ENCODE results near the gene TST. TPM values are rescaled to one million over a fixed set of nuclear protein-coding genes. Genes with fewer than 3 reads are reported as not detected.

The TST gene
- total and polyA plus RNA-seq, 10 of the 15 experiments (the other 5 are each of a cell fraction or from before 2014, with no cell fraction given) = 2.4 to 24.6 (median 10.4) TPM

GRCh38 chr22:37065961-37066360 lies 46.7 kb upstream of the TST start:
- no TSS peak for BruUV-seq (replicated peaks)
- POLR2A ChIA-PET = no interaction called here
- Histone ChIP-seq H2AFZ (ENCODE audit: control insufficient read depth, low read depth, low read length) (no peak overlapping the region), H3K9ac (ENCODE audit: control insufficient read depth, insufficient read depth, low read length) (no peak overlapping the region), H3K4me2 (ENCODE audit: control insufficient read depth, insufficient read depth) (no peak overlapping the region), H3K27ac (ENCODE audit: control insufficient read depth, insufficient read depth) (no peak overlapping the region), H3K9me3 (replicated peaks; ENCODE audit: control insufficient read depth, insufficient read depth, low read length) (no peaks in the 10 kb centered on the region), H3K27me3 (replicated peaks in 1 of 2; ENCODE audit: control insufficient read depth in 2 of 2, insufficient read depth in 2 of 2, low read length in 1 of 2) (peaks cover 3 to 5% of the 10 kb centered on the region in 2 experiments; a peak in 3 of 4 replicates), H4K20me1 (ENCODE audit: control insufficient read depth, insufficient read depth) (no peaks in the 10 kb centered on the region), H3K4me1 (ENCODE audit: control insufficient read depth, insufficient read depth, low read length) (peaks cover 5% of the 10 kb centered on the region), H3K4me3 (no peak overlapping the region), H3K36me3 (ENCODE audit: control insufficient read depth in 2 of 2, insufficient read depth in 2 of 2, low read length in 1 of 2) (no peaks in the 10 kb centered on the region), H3K79me2 (ENCODE audit: control insufficient read depth, insufficient read depth, low read length) (no peaks in the 10 kb centered on the region)
- SMC1A ChIA-PET (ENCODE audit: uncharacterized antibody, unreplicated experiment) = interaction anchor here (1.2 kb wide), 1 partner anchor 10 kb away, joined by 3 read pairs; no protein-coding TSS in a partner anchor
- RAD21 ChIA-PET (ENCODE audit: unreplicated experiment) = no interaction called here
- WGBS (ENCODE audit: insufficient coverage, insufficient replicate concordance, low lambda C conversion rate, missing lambda C conversion rate) = 78% methylated on average over 8 of the region's 9 CpGs
- in situ Hi-C loops (cut with MboI) = no loop called here
- ATAC-seq (no peak), FAIRE-seq (no peak), DNase-seq (ENCODE audit: low read depth, low spot score) (no peak)
- no peak for TF ChIP-seq ATF7 (IDR thresholded peaks at IDR 0.05; ENCODE audit: low read depth)
- intact Hi-C loops (cut with micrococcal nuclease; ENCODE audit: unreplicated experiment) = no loop called here
- CTCF ChIA-PET = no interaction called here

DNA sequence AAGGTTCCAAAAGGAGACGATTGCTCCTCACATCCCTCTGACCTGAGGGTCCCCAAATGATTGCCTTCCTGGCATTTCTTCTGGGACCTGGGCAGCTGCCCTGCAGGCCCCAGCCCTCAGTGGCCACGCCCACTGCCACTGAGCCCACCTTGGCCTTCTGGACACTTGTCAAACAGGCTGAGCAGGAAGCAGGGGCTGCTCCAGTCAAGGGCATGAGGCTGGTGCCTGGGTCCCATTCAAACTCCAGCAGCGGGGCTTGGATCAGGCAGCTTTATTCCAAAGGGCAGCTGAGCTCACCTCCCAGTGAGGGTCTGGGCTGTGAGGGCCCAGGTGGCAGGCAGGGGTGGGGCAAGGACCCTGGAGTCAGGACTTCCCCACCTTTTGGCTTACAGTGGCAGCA lies 45.9 kb upstream of the TST start:
- in situ Hi-C loops (cut with MboI) = no loop called here
- POLR2A ChIA-PET = no interaction called here
- TF ChIP-seq E2F4 (IDR thresholded peaks at IDR 0.05; ENCODE audit: low read depth, low read length) (no peak), CTCF (IDR thresholded peaks at IDR 0.05 in 2 of 3, conservative IDR thresholded peaks at IDR 0.05 in 1 of 3; ENCODE audit: control insufficient read depth in 2 of 3, extremely low read depth in 1 of 3, insufficient read depth in 1 of 3, low read depth in 3 of 3, low read length in 3 of 3) (no peak), NFXL1 (IDR thresholded peaks at IDR 0.05; ENCODE audit: borderline replicate concordance) (no peak), ZNF384 (IDR thresholded peaks at IDR 0.05; ENCODE audit: borderline replicate concordance, low read depth, low read length) (no peak), MTA3 (IDR thresholded peaks at IDR 0.05; ENCODE audit: borderline replicate concordance, low read length) (no peak), POU2F2 (IDR thresholded peaks at IDR 0.05; ENCODE audit: borderline replicate concordance, low read depth, low read length) (no peak), ZNF592 (IDR thresholded peaks at IDR 0.05) (no peak)
- TF ChIP-seq, protein P1, sequence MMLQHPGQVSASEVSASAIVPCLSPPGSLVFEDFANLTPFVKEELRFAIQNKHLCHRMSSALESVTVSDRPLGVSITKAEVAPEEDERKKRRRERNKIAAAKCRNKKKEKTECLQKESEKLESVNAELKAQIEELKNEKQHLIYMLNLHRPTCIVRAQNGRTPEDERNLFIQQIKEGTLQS (IDR thresholded peaks at IDR 0.05; ENCODE audit: borderline replicate concordance, extremely low read depth, low read depth, low read length) = no peak

More for the DNA sequence above, 45.9 kb upstream of the TST start:
- Histone ChIP-seq H3K27me3 (replicated peaks in 1 of 2; ENCODE audit: control insufficient read depth in 2 of 2, insufficient read depth in 2 of 2, low read length in 1 of 2) (peaks cover 3 to 5% of the 10 kb centered on the region in 2 experiments; a peak in 3 of 4 replicates), H2AFZ (ENCODE audit: control insufficient read depth, low read depth, low read length) (no peak overlapping the region), H4K20me1 (ENCODE audit: control insufficient read depth, insufficient read depth) (no peaks in the 10 kb centered on the region), H3K4me2 (ENCODE audit: control insufficient read depth, insufficient read depth) (no peak overlapping the region), H3K4me1 (ENCODE audit: control insufficient read depth, insufficient read depth, low read length) (peaks cover 11% of the 10 kb centered on the region), H3K9ac (ENCODE audit: control insufficient read depth, insufficient read depth, low read length) (no peak overlapping the region), H3K27ac (ENCODE audit: control insufficient read depth, insufficient read depth) (no peak overlapping the region), H3K9me3 (replicated peaks; ENCODE audit: control insufficient read depth, insufficient read depth, low read length) (no peaks in the 10 kb centered on the region), H3K36me3 (ENCODE audit: control insufficient read depth in 2 of 2, insufficient read depth in 2 of 2, low read length in 1 of 2) (no peaks in the 10 kb centered on the region), H3K4me3 (no peak overlapping the region), H3K79me2 (ENCODE audit: control insufficient read depth, insufficient read depth, low read length) (no peaks in the 10 kb centered on the region)
- intact Hi-C loops (cut with micrococcal nuclease; ENCODE audit: unreplicated experiment) = no loop called here
- ChIA-PET RAD21 (ENCODE audit: unreplicated experiment) (no interaction called here), SMC1A (ENCODE audit: uncharacterized antibody, unreplicated experiment) (interaction anchor here (1.2 kb wide), 1 partner anchor 11 kb away, joined by 3 read pairs; no protein-coding TSS in a partner anchor), CTCF (no interaction called here)
- no peak for FAIRE-seq
- BruUV-seq (replicated peaks) = no TSS peak
- 34% methylated on average over 3 of the region's 3 CpGs for WGBS (ENCODE audit: insufficient coverage, insufficient replicate concordance, low lambda C conversion rate, missing lambda C conversion rate)
- ATAC-seq = no peak
- DNase-seq (ENCODE audit: low read depth, low spot score) = no peak
